ENCODE results near the gene FAM193B. TPM values are rescaled to one million over a fixed set of nuclear protein-coding genes. Genes with fewer than 3 reads are reported as not detected.
"Not testable (repeated sequence)": the region's sequence is repeated elsewhere in the genome, so short reads cannot be mapped to it uniquely, and the experiment has no call there.

Gene FAM193B
- total RNA-seq, 4 donors from 2014 or later: 77.1 to 205 (median 177) TPM

DNA sequence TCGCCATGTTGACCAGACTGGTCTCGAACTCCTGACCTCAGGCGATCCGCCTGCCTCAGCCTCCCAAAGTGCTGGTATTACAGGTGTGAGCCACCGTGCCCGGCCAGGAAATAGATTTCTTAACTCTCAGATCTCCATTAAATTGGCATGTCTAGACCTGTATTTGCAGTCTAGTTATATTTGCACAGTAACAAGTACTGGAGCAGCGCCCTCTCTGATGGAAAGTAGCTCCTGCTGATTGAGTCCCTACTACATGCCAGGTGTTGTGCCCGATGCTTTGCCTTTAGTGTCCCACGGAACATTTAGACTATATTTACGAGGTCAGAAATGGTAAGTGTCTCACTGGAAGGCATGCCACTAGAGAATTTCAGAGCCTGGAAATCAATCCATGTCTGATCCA is 21.8 kb upstream of the FAM193B start:
- no peak for DNase-seq
- Histone ChIP-seq H3K27ac (no peak overlapping the region), H3K4me3 (no peak overlapping the region), H3K9me3 (no peaks in the 10 kb centered on the region), H3K36me3 (no peaks in the 10 kb centered on the region), H3K27me3 (no peaks in the 10 kb centered on the region), H3K4me1 (no peaks in the 10 kb centered on the region)
- TF ChIP-seq POLR2A (IDR thresholded peaks at IDR 0.05): no peak
- TF ChIP-seq, protein P1, sequence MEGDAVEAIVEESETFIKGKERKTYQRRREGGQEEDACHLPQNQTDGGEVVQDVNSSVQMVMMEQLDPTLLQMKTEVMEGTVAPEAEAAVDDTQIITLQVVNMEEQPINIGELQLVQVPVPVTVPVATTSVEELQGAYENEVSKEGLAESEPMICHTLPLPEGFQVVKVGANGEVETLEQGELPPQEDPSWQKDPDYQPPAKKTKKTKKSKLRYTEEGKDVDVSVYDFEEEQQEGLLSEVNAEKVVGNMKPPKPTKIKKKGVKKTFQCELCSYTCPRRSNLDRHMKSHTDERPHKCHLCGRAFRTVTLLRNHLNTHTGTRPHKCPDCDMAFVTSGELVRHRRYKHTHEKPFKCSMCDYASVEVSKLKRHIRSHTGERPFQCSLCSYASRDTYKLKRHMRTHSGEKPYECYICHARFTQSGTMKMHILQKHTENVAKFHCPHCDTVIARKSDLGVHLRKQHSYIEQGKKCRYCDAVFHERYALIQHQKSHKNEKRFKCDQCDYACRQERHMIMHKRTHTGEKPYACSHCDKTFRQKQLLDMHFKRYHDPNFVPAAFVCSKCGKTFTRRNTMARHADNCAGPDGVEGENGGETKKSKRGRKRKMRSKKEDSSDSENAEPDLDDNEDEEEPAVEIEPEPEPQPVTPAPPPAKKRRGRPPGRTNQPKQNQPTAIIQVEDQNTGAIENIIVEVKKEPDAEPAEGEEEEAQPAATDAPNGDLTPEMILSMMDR (IDR thresholded peaks at IDR 0.05): no peak

DNA sequence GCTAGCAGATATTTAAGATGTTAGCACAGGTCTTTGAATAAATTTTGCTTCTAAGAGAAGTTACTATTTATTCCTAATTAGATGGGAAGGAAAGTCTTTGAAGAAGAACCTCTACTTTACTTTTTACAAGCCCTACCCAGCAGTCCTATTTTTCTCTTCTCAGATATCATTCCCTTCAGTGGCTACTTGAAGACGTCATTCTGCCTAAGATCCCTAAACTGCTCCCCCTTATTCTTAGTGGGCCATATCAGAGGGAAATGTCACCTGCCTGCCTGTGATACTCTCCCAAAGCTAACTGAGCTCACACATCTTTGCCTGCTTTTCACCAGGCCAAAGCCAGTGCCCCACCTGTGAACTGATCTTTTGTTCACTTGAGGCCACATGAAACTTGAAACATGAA is 21.1 kb upstream of the FAM193B start:
- Histone ChIP-seq H3K36me3 (no peaks in the 10 kb centered on the region), H3K9me3 (no peaks in the 10 kb centered on the region), H3K27me3 (no peaks in the 10 kb centered on the region), H3K27ac (no peak overlapping the region), H3K4me3 (no peak overlapping the region), H3K4me1 (no peaks in the 10 kb centered on the region)
- TF ChIP-seq, protein P1 (IDR thresholded peaks at IDR 0.05): no peak
- no peak for TF ChIP-seq POLR2A (IDR thresholded peaks at IDR 0.05)
- DNase-seq: no peak

DNA sequence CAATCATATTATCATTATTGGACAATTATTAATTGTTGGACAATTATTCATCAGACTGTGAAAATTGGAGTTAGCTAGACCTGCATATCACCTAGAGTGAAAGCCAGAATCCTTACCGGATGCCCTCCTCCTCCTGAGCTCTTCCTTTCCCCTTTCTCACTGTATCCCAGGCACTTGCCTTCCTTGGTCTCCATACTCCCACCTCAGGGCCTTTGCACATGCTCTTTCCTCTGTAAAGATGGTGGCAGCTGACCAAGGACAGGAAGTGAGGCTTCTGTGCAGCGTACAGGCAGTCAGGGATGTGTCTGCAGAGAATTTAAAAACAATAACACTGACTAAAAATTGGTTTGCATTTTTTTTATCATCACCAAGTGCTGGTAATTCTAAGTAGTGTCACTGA is 15.5 kb upstream of the FAM193B start:
- TF ChIP-seq, protein P1 (IDR thresholded peaks at IDR 0.05): no peak
- no peak for TF ChIP-seq POLR2A (IDR thresholded peaks at IDR 0.05)
- Histone ChIP-seq H3K9me3 (no peaks in the 10 kb centered on the region), H3K27ac (no peak overlapping the region), H3K4me1 (no peaks in the 10 kb centered on the region), H3K27me3 (no peaks in the 10 kb centered on the region), H3K4me3 (no peak overlapping the region), H3K36me3 (no peaks in the 10 kb centered on the region)
- no peak for DNase-seq

DNA sequence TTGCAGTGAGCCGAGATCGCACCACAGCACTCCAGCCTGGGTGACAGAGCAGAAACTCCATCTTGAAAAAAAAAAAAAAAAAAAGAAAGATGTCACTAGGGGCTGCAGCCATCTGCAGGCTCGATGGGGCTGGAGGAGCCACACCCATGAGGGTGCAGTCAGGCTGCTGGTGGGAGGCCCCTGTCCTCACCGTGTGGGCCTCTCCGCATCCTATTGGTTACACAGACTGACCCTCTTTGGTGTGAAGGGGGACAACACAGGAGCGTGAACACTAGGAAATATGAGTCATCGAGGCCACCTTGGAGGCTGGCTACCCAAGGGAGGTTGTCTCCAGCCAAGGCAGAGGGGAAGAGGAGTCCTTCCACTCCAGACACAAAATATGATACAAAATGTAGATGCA is 14.0 kb upstream of the FAM193B start:
- no peaks in the 10 kb centered on the region for H3K27me3 ChIP-seq
- H3K9me3 ChIP-seq: no peaks in the 10 kb centered on the region
- no peak overlapping the region for H3K4me3 ChIP-seq
- no peak for DNase-seq
- no peak overlapping the region for H3K27ac ChIP-seq
- H3K4me1 ChIP-seq: no peaks in the 10 kb centered on the region
- H3K36me3 ChIP-seq: no peaks in the 10 kb centered on the region
- TF ChIP-seq, protein P1 (IDR thresholded peaks at IDR 0.05): no peak
- no peak for TF ChIP-seq POLR2A (IDR thresholded peaks at IDR 0.05)

DNA sequence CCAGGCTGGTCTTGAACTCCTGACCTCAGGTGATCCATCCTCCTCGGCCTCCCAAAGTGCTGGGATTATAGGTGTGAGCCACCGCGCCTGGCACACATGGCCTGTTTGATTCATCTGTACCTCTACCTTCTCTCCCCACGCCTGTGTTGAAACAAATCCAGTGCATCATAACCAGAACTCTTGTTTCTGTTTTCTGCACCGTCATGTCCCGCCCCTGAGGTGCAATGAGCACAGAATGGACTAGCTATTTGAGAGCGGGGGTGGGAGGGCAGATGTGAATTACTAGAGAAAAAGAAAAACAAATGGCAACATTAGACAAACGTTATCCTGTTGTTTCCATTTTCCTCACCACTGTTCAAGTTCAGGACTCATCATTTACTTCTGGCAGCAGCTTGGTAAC is 10.7 kb upstream of the FAM193B start:
- H3K27me3 ChIP-seq: no peaks in the 10 kb centered on the region
- no peak for DNase-seq
- no peaks in the 10 kb centered on the region for H3K4me1 ChIP-seq
- no peaks in the 10 kb centered on the region for H3K9me3 ChIP-seq
- H3K36me3 ChIP-seq: no peaks in the 10 kb centered on the region
- no peak overlapping the region for H3K27ac ChIP-seq
- H3K4me3 ChIP-seq: no peak overlapping the region
- TF ChIP-seq POLR2A (IDR thresholded peaks at IDR 0.05): no peak
- TF ChIP-seq, protein P1 (IDR thresholded peaks at IDR 0.05): no peak

DNA sequence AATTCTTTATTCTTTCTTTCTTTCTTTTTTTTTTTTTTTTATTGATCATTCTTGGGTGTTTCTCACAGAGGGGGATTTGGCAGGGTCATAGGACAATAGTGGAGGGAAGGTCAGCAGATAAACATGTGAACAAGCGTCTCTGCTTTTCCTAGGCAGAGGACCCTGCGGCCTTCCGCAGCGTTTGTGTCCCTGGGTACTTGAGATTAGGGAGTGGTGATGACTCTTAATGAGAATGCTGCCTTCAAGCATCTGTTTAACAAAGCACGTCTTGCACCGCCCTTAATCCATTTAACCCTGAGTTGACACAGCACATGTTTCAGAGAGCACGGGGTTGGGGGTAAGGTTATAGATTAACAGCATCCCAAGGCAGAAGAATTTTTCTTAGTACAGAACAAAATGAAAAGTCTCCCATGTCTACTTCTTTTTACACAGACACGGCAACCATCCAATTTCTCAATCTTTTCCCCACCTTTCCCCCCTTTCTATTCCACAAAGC is 5.1 kb upstream of the FAM193B start:
- not testable (repeated sequence) for H3K9me3 ChIP-seq, H3K27ac ChIP-seq, H3K27me3 ChIP-seq, H3K4me3 ChIP-seq, DNase-seq, H3K36me3 ChIP-seq
- H3K4me1 ChIP-seq: peaks cover 0 to 15% (median 3%) of the 10 kb centered on the region in 4 donors

Measured in Peyer's patch (tissue), 4 donors.